Adipocyte (in vitro differentiated cells): Measurements from ENCODE around the gene CNIH3.
A peak's percentile ranks its signal among the peaks of the same experiment; 100 is the strongest.

Experiments
- DNase-seq: peaks from one replicate; pipeline ENCODE4 v3.0.0-alpha.2; 2015; ENCODE audit warnings: low read depth
- H3K27me3 ChIP-seq: replicated peaks from 2 replicates; pipeline ENCODE4 v1.7.0; 2013; ENCODE audit warnings: mild to moderate bottlenecking, low read length, moderate library complexity; ENCODE audit not compliant: control insufficient read depth, insufficient read depth
- H3K36me3 ChIP-seq: 2 replicates; pipeline ENCODE4 v1.7.0; 2013; ENCODE audit warnings: low read length, mild to moderate bottlenecking, moderate library complexity; ENCODE audit not compliant: control insufficient read depth, insufficient read depth, severe bottlenecking
- H3K4me1 ChIP-seq: 2 replicates; pipeline ENCODE4 v1.7.0; 2013; ENCODE audit warnings: mild to moderate bottlenecking, low read length, moderate library complexity; ENCODE audit not compliant: control insufficient read depth, insufficient read depth
- H3K4me3 ChIP-seq: 2 replicates; pipeline ENCODE4 v1.7.0; 2013; ENCODE audit warnings: mild to moderate bottlenecking, low read length, moderate library complexity
- H3K9ac ChIP-seq: 2 replicates; pipeline ENCODE4 v1.7.0; 2013; ENCODE audit warnings: mild to moderate bottlenecking, low read length, moderate library complexity
- H3K9me3 ChIP-seq: 2 replicates; pipeline ENCODE4 v1.7.0; 2013; ENCODE audit warnings: mild to moderate bottlenecking, low read length, moderate library complexity; ENCODE audit not compliant: control insufficient read depth

CNIH3 gene

GRCh38 chr1:224691148-224691925 lies 75.2 kb downstream of the CNIH3 start:
- H3K9ac ChIP-seq: no peak overlapping the region
- no peaks in the 10 kb centered on the region for H3K27me3 ChIP-seq
- peaks cover 9% of the 10 kb centered on the region for H3K4me1 ChIP-seq
- no peak overlapping the region for H3K4me3 ChIP-seq
- H3K9me3 ChIP-seq: no peaks in the 10 kb centered on the region
- no peaks in the 10 kb centered on the region for H3K36me3 ChIP-seq
- DNase-seq: no peak

GRCh38 chr1:224694969-224695368 lies 78.9 kb downstream of the CNIH3 start:
- no peaks in the 10 kb centered on the region for H3K9me3 ChIP-seq
- no peak overlapping the region for H3K9ac ChIP-seq
- H3K27me3 ChIP-seq: no peaks in the 10 kb centered on the region
- no peak overlapping the region for H3K4me3 ChIP-seq
- H3K36me3 ChIP-seq: no peaks in the 10 kb centered on the region
- peaks cover 18% of the 10 kb centered on the region for H3K4me1 ChIP-seq
- DNase-seq: no peak

GRCh38 chr1:224696021-224696420 lies 79.9 kb downstream of the CNIH3 start:
- H3K9me3 ChIP-seq: no peaks in the 10 kb centered on the region
- no peaks in the 10 kb centered on the region for H3K36me3 ChIP-seq
- H3K27me3 ChIP-seq: no peaks in the 10 kb centered on the region
- DNase-seq: no peak
- H3K4me1 ChIP-seq: peaks cover 17% of the 10 kb centered on the region
- H3K9ac ChIP-seq: no peak overlapping the region
- no peak overlapping the region for H3K4me3 ChIP-seq

- H3K9ac ChIP-seq: no peak overlapping the region
- peak; percentile 33 for DNase-seq
- peaks cover 17% of the 10 kb centered on the region for H3K4me1 ChIP-seq
- H3K36me3 ChIP-seq: no peaks in the 10 kb centered on the region
- H3K27me3 ChIP-seq: no peaks in the 10 kb centered on the region
- no peak overlapping the region for H3K4me3 ChIP-seq
- H3K9me3 ChIP-seq: no peaks in the 10 kb centered on the region
Observed at GRCh38 chr1:224696891-224697765, 81.0 kb downstream of the CNIH3 start.

GRCh38 chr1:224698015-224698451 lies 81.9 kb downstream of the CNIH3 start:
- H3K9ac ChIP-seq: no peak overlapping the region
- no peaks in the 10 kb centered on the region for H3K36me3 ChIP-seq
- peak; percentile 7 for DNase-seq
- H3K27me3 ChIP-seq: no peaks in the 10 kb centered on the region
- H3K9me3 ChIP-seq: no peaks in the 10 kb centered on the region
- H3K4me1 ChIP-seq: peaks cover 17% of the 10 kb centered on the region
- no peak overlapping the region for H3K4me3 ChIP-seq

- Histone ChIP-seq H3K9ac (no peak overlapping the region), H3K4me1 (peaks cover 17% of the 10 kb centered on the region), H3K9me3 (no peaks in the 10 kb centered on the region), H3K27me3 (no peaks in the 10 kb centered on the region), H3K4me3 (no peak overlapping the region), H3K36me3 (no peaks in the 10 kb centered on the region)
- no peak for DNase-seq
Observed at GRCh38 chr1:224700918-224701531, 84.9 kb downstream of the CNIH3 start.

- DNase-seq: no peak
Observed at GRCh38 chr1:224703702-224704101, 87.6 kb downstream of the CNIH3 start.

GRCh38 chr1:224704107-224704735 lies 88.1 kb downstream of the CNIH3 start:
- H3K27me3 ChIP-seq: no peaks in the 10 kb centered on the region
- H3K4me3 ChIP-seq: no peak overlapping the region
- no peaks in the 10 kb centered on the region for H3K36me3 ChIP-seq
- no peaks in the 10 kb centered on the region for H3K9me3 ChIP-seq
- H3K4me1 ChIP-seq: peaks cover 19% of the 10 kb centered on the region
- no peak overlapping the region for H3K9ac ChIP-seq
- DNase-seq: no peak

More at GRCh38 chr1:224703702-224704101, 87.6 kb downstream of the CNIH3 start:
- no peak overlapping the region for H3K4me3 ChIP-seq
- H3K9ac ChIP-seq: no peak overlapping the region
- no peaks in the 10 kb centered on the region for H3K27me3 ChIP-seq
- H3K36me3 ChIP-seq: no peaks in the 10 kb centered on the region
- H3K4me1 ChIP-seq: peaks cover 14% of the 10 kb centered on the region
- no peaks in the 10 kb centered on the region for H3K9me3 ChIP-seq

GRCh38 chr1:224705578-224705977 lies 89.5 kb downstream of the CNIH3 start:
- no peak for DNase-seq

GRCh38 chr1:224707843-224708725 lies 92.0 kb downstream of the CNIH3 start:
- Histone ChIP-seq H3K4me1 (peaks cover 36% of the 10 kb centered on the region), H3K36me3 (no peaks in the 10 kb centered on the region), H3K9me3 (no peaks in the 10 kb centered on the region), H3K27me3 (no peaks in the 10 kb centered on the region), H3K4me3 (peak overlapping the region; percentile 3), H3K9ac (peak overlapping the region; percentile 55)
- DNase-seq: peak; percentile 56

More at GRCh38 chr1:224705578-224705977, 89.5 kb downstream of the CNIH3 start:
- H3K9me3 ChIP-seq: no peaks in the 10 kb centered on the region
- no peak overlapping the region for H3K9ac ChIP-seq
- no peak overlapping the region for H3K4me3 ChIP-seq
- H3K27me3 ChIP-seq: no peaks in the 10 kb centered on the region
- H3K4me1 ChIP-seq: peaks cover 25% of the 10 kb centered on the region
- no peaks in the 10 kb centered on the region for H3K36me3 ChIP-seq
